ENCODE results near the gene ST6GAL1. TPM values are rescaled to one million over a fixed set of nuclear protein-coding genes. Genes with fewer than 3 reads are reported as not detected.

ST6GAL1 gene
- polyA plus RNA-seq, 3 donors: 19.0 to 24.4 (median 20.5) TPM

DNA sequence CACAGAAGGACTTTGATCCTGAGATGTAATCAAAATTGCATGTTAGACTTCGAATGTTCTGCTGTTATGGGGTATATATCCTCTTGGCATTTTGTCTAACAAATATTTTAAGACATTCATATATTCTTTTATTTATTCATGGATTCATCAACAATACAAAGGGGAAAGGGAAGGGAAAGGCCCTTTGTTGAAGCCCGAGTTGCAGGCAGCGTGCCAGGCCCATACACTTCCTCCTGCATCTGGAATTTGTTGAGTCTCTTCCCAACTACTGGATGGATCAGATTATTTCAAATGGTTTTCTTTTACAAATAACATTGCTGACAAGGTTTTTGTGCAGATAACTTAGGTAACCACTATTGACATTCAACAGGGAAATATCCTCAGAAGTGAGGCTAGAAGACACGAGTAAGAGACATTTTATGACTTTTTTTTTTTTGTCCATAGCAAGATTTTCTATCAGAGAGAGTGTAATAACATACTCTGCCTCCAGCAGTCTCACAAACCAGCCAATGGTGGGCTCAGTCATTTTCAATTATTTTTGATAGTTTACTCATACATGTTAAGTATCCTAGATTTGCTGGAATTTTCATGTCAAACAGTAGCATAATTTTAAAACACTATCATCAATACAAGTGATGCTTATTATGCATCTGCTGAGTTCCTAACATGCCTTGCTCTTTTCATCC, 114.7 kb downstream of the ST6GAL1 start:
- Histone ChIP-seq H3K4me2 (replicated peaks; ENCODE audit: extremely low read depth, low read length, poor library complexity, severe bottlenecking) (no peak overlapping the region), H3K36me3 (replicated peaks in 1 of 2; ENCODE audit: control insufficient read depth in 1 of 2, insufficient read depth in 2 of 2, low read length in 2 of 2) (peaks cover 14 to 38% of the 10 kb centered on the region in 2 donors), H2AFZ (ENCODE audit: insufficient read depth, low read depth, low read length, poor library complexity, severe bottlenecking) (no peak overlapping the region), H3K27ac (ENCODE audit: low read depth in 1 of 2, low read length in 2 of 2) (peak overlapping the region in 1 of 2 donors; percentile 46), H3K4me3 (replicated peaks in 1 of 3; ENCODE audit: low read depth in 2 of 3, low read length in 3 of 3) (no peak overlapping the region), H3K79me2 (ENCODE audit: insufficient read depth, low read length) (no peaks in the 10 kb centered on the region), H3K4me1 (ENCODE audit: control insufficient read depth in 1 of 2, insufficient read depth in 2 of 2, low read length in 2 of 2) (peaks cover 39 to 47% of the 10 kb centered on the region in 2 donors), H3K9ac (ENCODE audit: insufficient read depth, low read length, poor library complexity, severe bottlenecking) (no peak overlapping the region), H3K9me3 (replicated peaks in 1 of 2; ENCODE audit: control insufficient read depth in 1 of 2, insufficient read depth in 1 of 2, low read length in 2 of 2) (no peaks in the 10 kb centered on the region), H3K27me3 (ENCODE audit: control insufficient read depth in 2 of 2, insufficient read depth in 2 of 2, low read length in 2 of 2) (no peaks in the 10 kb centered on the region), H4K20me1 (ENCODE audit: insufficient read depth, low read length) (no peaks in the 10 kb centered on the region)
- TF ChIP-seq, protein P1, sequence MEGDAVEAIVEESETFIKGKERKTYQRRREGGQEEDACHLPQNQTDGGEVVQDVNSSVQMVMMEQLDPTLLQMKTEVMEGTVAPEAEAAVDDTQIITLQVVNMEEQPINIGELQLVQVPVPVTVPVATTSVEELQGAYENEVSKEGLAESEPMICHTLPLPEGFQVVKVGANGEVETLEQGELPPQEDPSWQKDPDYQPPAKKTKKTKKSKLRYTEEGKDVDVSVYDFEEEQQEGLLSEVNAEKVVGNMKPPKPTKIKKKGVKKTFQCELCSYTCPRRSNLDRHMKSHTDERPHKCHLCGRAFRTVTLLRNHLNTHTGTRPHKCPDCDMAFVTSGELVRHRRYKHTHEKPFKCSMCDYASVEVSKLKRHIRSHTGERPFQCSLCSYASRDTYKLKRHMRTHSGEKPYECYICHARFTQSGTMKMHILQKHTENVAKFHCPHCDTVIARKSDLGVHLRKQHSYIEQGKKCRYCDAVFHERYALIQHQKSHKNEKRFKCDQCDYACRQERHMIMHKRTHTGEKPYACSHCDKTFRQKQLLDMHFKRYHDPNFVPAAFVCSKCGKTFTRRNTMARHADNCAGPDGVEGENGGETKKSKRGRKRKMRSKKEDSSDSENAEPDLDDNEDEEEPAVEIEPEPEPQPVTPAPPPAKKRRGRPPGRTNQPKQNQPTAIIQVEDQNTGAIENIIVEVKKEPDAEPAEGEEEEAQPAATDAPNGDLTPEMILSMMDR (IDR thresholded peaks at IDR 0.05): no peak
- Mint-ChIP-seq H3K27me3 (ENCODE audit: low read depth in 3 of 3) (peaks cover 0 to 2% (median 0%) of the 10 kb centered on the region in 3 donors), H3K9me3 (peaks cover 0 to 3% (median 0%) of the 10 kb centered on the region in 7 donors), H3K4me1 (peaks cover 43% of the 10 kb centered on the region), H3K27ac (no peak overlapping the region), H3K4me3 (no peak overlapping the region), H3K36me3 (peaks cover 52% of the 10 kb centered on the region in 2 donors)
- WGBS (ENCODE audit: insufficient coverage): no CpG with 5 or more reads among the region's 4 CpGs
- no peak for DNase-seq
- intact Hi-C loops (cut with micrococcal nuclease): no loop called here

DNA sequence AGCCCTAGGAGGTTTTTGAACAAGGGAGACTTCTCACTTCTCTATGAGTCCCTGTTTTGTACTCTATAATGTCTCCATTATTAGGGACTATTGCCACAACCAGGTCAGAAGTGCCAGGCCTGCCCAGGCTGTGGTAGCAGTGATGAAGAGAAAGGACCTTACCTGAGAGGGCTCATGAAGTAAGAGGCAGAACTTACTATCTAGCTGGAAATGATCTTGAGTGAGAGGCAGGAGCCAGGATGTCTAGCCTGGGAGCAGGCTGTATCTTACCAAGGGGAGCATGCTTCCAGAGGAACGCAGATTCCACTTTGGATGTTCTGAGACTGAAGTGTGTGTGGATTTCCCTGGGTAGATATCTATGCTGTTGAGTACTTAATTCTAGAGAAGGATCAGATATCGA, 115.7 kb downstream of the ST6GAL1 start:
- peaks cover 40 to 50% of the 10 kb centered on the region in 2 donors for H3K4me1 ChIP-seq (ENCODE audit: control insufficient read depth in 1 of 2, insufficient read depth in 2 of 2, low read length in 2 of 2)
- Mint-ChIP-seq H3K36me3 (peaks cover 42 to 50% of the 10 kb centered on the region in 2 donors), H3K27me3 (ENCODE audit: low read depth in 3 of 3) (peaks cover 0 to 2% (median 0%) of the 10 kb centered on the region in 3 donors), H3K4me1 (peaks cover 47% of the 10 kb centered on the region), H3K4me3 (no peak overlapping the region), H3K27ac (no peak overlapping the region), H3K9me3 (peaks cover 0 to 3% (median 0%) of the 10 kb centered on the region in 7 donors)
- no peak overlapping the region for H3K4me3 ChIP-seq (replicated peaks in 1 of 3; ENCODE audit: low read depth in 2 of 3, low read length in 3 of 3)
- no peak overlapping the region for H3K9ac ChIP-seq (ENCODE audit: insufficient read depth, low read length, poor library complexity, severe bottlenecking)
- H2AFZ ChIP-seq (ENCODE audit: insufficient read depth, low read depth, low read length, poor library complexity, severe bottlenecking): no peak overlapping the region
- H3K27me3 ChIP-seq (ENCODE audit: control insufficient read depth in 2 of 2, insufficient read depth in 2 of 2, low read length in 2 of 2): no peaks in the 10 kb centered on the region
- TF ChIP-seq, protein P1 (IDR thresholded peaks at IDR 0.05): no peak
- H3K27ac ChIP-seq (ENCODE audit: low read depth in 1 of 2, low read length in 2 of 2): no peak overlapping the region
- no peaks in the 10 kb centered on the region for H3K79me2 ChIP-seq (ENCODE audit: insufficient read depth, low read length)
- intact Hi-C loops (cut with micrococcal nuclease): no loop called here
- no peak overlapping the region for H3K4me2 ChIP-seq (replicated peaks; ENCODE audit: extremely low read depth, low read length, poor library complexity, severe bottlenecking)
- H3K36me3 ChIP-seq (replicated peaks in 1 of 2; ENCODE audit: control insufficient read depth in 1 of 2, insufficient read depth in 2 of 2, low read length in 2 of 2): peaks cover 9 to 33% of the 10 kb centered on the region in 2 donors
- H3K9me3 ChIP-seq (replicated peaks in 1 of 2; ENCODE audit: control insufficient read depth in 1 of 2, insufficient read depth in 1 of 2, low read length in 2 of 2): no peaks in the 10 kb centered on the region
- WGBS (ENCODE audit: insufficient coverage): 100% methylated on average over 1 of the region's 2 CpGs
- H4K20me1 ChIP-seq (ENCODE audit: insufficient read depth, low read length): no peaks in the 10 kb centered on the region
- no peak for DNase-seq
